Left ventricle myocardium inferior (tissue), 1 donor: Measurements from ENCODE around the gene CLSTN3. TPM values are rescaled to one million over a fixed set of nuclear protein-coding genes. Genes with fewer than 3 reads are reported as not detected.

Source experiments
- DNase-seq: peaks from one replicate; pipeline ENCODE4 v3.0.0-alpha.2; 2020
- H3K27ac ChIP-seq: fragments of 200-600 bp; replicated peaks from 2 replicates; pipeline ENCODE4 v1.8.0; 2021
- H3K27me3 ChIP-seq: fragments of 200-600 bp; 2 replicates; pipeline ENCODE4 v1.8.0; 2021; ENCODE audit warnings: low read depth
- H3K36me3 ChIP-seq: fragments of 200-600 bp; 2 replicates; pipeline ENCODE4 v1.8.0; 2021
- H3K4me1 ChIP-seq: fragments of 200-600 bp; 2 replicates; pipeline ENCODE4 v1.8.0; 2021
- H3K4me3 ChIP-seq: fragments of 200-600 bp; 2 replicates; pipeline ENCODE4 v1.8.0; 2021; ENCODE audit warnings: mild to moderate bottlenecking, moderate library complexity
- H3K9me3 ChIP-seq: fragments of 200-600 bp; replicated peaks from 2 replicates; pipeline ENCODE4 v1.8.0; 2021
- CTCF ChIP-seq: fragments of 200-600 bp; IDR thresholded peaks from 2 replicates; pipeline ENCODE4 v1.8.0; 2021; ENCODE audit warnings: antibody characterized with exemption, mild to moderate bottlenecking, borderline replicate concordance
- intact Hi-C: fragments of 100-400 bp; cut with micrococcal nuclease; formaldehyde crosslinking; loops from one replicate; pipeline ENCODE4 v1.11.0; 2022
- total RNA-seq: library from RNA; stranded (reverse); fragmentation: NEBNext Ultra II Directional; extraction: Animal tissue kit (Norgen Biotek cat#: 25700); gene quantifications from one replicate; pipeline ENCODE4 v1.2.1, GENCODE V29; 2021
- donor health status: DM: no; HTN: yes; CAD: no; lungs with severe emphysema.

Gene CLSTN3
- total RNA-seq, 1 donor from 2014 or later, result 4.6 TPM

DNA sequence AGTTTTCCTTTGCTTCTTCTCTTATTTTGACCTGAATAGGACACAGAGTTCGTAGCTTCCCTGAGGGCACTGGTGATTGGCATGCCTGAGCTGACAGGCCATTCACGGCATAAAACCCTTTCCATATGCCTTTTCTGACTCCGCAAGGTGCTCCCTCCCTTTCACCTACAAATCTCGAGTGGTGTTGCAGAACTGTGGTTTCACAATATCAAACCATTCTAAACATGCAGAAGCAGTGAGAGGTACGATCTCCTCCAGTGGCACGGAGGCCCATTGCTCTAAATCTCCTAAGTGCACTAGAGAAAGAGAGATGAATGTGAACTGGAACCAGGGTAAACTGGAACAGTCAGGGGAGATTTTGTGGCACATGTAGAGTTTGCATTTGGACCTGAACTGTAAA, 23.9 kb downstream of the CLSTN3 start:
- H3K9me3 ChIP-seq, result no peaks in the 10 kb centered on the region
- H3K27ac ChIP-seq, result no peak overlapping the region
- intact Hi-C loops, result no loop called here
- H3K4me3 ChIP-seq, result no peak overlapping the region
- no peak for DNase-seq
- TF ChIP-seq CTCF, result no peak
- no peaks in the 10 kb centered on the region for H3K4me1 ChIP-seq
- no peaks in the 10 kb centered on the region for H3K27me3 ChIP-seq
- H3K36me3 ChIP-seq, result peaks cover 11% of the 10 kb centered on the region

DNA sequence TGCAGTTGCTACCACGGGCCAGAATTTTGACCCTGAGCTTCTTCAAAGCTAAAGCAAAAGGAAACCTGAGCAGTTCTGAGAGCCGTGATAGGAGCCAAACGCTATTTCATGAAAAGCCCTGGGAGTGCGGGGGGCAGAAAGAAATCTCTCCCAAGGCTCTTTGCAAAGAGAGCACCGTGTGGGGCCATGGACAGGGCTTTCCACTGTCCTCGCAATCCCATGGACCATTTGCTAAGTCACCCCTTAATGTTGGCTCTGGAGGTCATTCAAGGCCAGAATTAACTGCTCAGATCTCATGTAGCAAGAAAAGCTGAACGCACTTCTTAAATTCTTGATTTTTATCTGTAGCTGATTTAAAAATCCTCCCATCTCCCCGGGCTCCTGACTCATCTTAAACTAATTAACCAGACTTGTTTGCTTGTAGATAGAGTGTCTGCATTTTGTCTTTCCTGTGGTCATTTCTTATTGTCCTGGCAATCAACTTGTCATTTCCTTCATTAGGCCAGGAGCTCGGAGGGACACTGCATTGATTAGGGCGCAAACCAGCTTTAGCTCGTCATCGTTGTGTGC, 24.8 kb downstream of the CLSTN3 start:
- intact Hi-C loops, result no loop called here
- Histone ChIP-seq H3K36me3 (peaks cover 4% of the 10 kb centered on the region), H3K9me3 (no peaks in the 10 kb centered on the region), H3K4me1 (no peaks in the 10 kb centered on the region), H3K27me3 (no peaks in the 10 kb centered on the region), H3K27ac (no peak overlapping the region), H3K4me3 (no peak overlapping the region)
- no peak for DNase-seq
- no peak for TF ChIP-seq CTCF

DNA sequence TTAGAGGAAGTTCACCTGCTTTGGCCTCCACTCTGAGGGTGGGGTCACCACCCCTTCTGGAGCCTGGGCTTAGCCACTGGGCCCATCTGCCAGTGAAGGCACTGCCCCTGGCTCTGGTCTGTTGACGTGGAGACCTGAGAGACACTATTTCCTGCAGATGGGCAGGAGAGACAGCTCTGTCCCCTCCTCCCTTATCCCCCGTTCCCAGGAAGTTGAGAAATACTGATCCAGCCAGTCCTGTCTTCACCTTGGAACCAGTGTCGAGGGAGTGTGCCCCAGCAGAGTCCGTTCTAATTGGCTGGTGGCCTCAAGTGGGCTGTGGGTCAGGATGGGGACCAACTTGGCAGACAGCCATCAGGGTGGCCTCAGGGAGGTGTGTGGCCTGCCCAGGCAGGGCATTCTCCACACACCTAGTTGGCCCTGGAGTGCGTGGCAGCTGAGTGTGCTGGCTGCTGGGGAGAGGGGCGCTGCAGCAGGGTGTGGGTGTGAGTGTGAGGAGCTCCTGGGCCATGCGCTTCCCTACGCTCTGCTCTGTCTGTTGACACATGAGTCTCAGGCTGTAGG, 25.4 kb downstream of the CLSTN3 start:
- Histone ChIP-seq H3K27ac (no peak overlapping the region), H3K36me3 (peaks cover 4% of the 10 kb centered on the region), H3K9me3 (no peaks in the 10 kb centered on the region), H3K27me3 (no peaks in the 10 kb centered on the region), H3K4me1 (no peaks in the 10 kb centered on the region), H3K4me3 (no peak overlapping the region)
- intact Hi-C loops, result no loop called here
- TF ChIP-seq CTCF, result no peak
- no peak for DNase-seq

GRCh38 chr12:7156259-7157197, 26.4 kb downstream of the CLSTN3 start:
- intact Hi-C loops, result no loop called here
- Histone ChIP-seq H3K9me3 (no peaks in the 10 kb centered on the region), H3K36me3 (peaks cover 2% of the 10 kb centered on the region), H3K27ac (no peak overlapping the region), H3K27me3 (no peaks in the 10 kb centered on the region), H3K4me1 (no peaks in the 10 kb centered on the region), H3K4me3 (no peak overlapping the region)
- no peak for TF ChIP-seq CTCF
- DNase-seq, result no peak

DNA sequence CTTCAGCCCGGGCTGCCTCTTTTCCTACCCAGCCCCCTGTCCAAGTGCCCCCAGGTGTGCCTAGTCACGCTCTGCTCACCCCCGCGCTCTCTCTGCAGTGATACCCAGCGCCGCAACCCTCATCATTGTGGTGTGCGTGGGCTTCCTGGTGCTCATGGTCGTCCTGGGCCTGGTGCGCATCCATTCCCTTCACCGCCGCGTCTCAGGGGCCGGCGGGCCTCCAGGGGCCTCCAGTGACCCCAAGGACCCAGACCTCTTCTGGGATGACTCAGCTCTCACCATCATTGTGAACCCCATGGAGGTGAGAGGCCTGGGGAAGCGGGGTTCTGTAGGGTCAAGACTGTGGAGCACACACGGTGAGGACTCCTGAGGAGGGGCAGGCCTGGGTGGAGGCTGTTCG, 27.2 kb downstream of the CLSTN3 start:
- TF ChIP-seq CTCF, result no peak
- Histone ChIP-seq H3K4me1 (no peaks in the 10 kb centered on the region), H3K9me3 (no peaks in the 10 kb centered on the region), H3K27ac (no peak overlapping the region), H3K36me3 (no peaks in the 10 kb centered on the region), H3K4me3 (no peak overlapping the region), H3K27me3 (no peaks in the 10 kb centered on the region)
- DNase-seq, result no peak
- intact Hi-C loops, result no loop called here
